WTC11 (cell line): ENCODE results near the gene CACNA2D3. TPM values are rescaled to one million over a fixed set of nuclear protein-coding genes. Genes with fewer than 3 reads are reported as not detected.

Source experiments
- ATAC-seq: fragments of 200-7000 bp; cut with Tn5 transposase; 2 replicates; pipeline ENCODE4 v1.10.0; 2021; ENCODE audit warnings: mild to moderate bottlenecking, moderate library complexity
- CTCF ChIA-PET: fragments of 300-600 bp; sonication (Branson Sonifier 250); formaldehyde crosslinking; loops from one replicate; lab custom pipeline; 2021; ENCODE audit warnings: antibody characterized with exemption; lab: Charles Lee
- POLR2A ChIA-PET: fragments of 350-600 bp; sonication (Branson Sonifier 250); formaldehyde crosslinking; loops from one replicate; lab custom pipeline; 2021; ENCODE audit warnings: antibody characterized with exemption; lab: Charles Lee
- DNase-seq: peaks from one replicate; pipeline ENCODE4 v3.0.0; 2021; ENCODE audit warnings: low spot score
- H3K27ac Mint-ChIP-seq: 2 replicates; pipeline ENCODE4 v1.8.0; 2021; ENCODE audit warnings: mixed read lengths
- H3K27me3 Mint-ChIP-seq: 2 replicates; pipeline ENCODE4 v1.8.0; 2021; ENCODE audit warnings: low read depth, mild to moderate bottlenecking, moderate library complexity, mixed read lengths
- H3K36me3 Mint-ChIP-seq: 2 replicates; pipeline ENCODE4 v1.8.0; 2021; ENCODE audit warnings: mixed read lengths
- H3K4me1 Mint-ChIP-seq: 2 replicates; pipeline ENCODE4 v1.8.0; 2022; ENCODE audit warnings: mixed read lengths
- H3K4me3 Mint-ChIP-seq: 2 replicates; pipeline ENCODE4 v1.8.0; 2021; ENCODE audit warnings: mild to moderate bottlenecking, moderate library complexity, mixed read lengths
- H3K9me3 Mint-ChIP-seq: 2 replicates; pipeline ENCODE4 v1.8.0; 2021; ENCODE audit warnings: mixed read lengths
- CBFB ChIP-seq: sonication (generic); formaldehyde crosslinking; IDR thresholded peaks from 2 replicates; pipeline ENCODE4 v1.8.1; 2022; ENCODE audit warnings: mild to moderate bottlenecking, low read depth, missing genetic modification reagents
- ESRRA ChIP-seq: sonication (generic); formaldehyde crosslinking; IDR thresholded peaks from 2 replicates; pipeline ENCODE4 v1.8.1; 2022; ENCODE audit warnings: mild to moderate bottlenecking, missing genetic modification reagents, borderline replicate concordance
- ETV6 ChIP-seq: sonication (generic); formaldehyde crosslinking; IDR thresholded peaks from 2 replicates; pipeline ENCODE4 v1.8.1; 2022; ENCODE audit warnings: mild to moderate bottlenecking, missing genetic modification reagents
- FOXK1 ChIP-seq: sonication (generic); formaldehyde crosslinking; IDR thresholded peaks from 2 replicates; pipeline ENCODE4 v1.8.0; 2022; ENCODE audit warnings: mild to moderate bottlenecking, moderate library complexity, missing genetic modification reagents
- IRF2 ChIP-seq: sonication (generic); formaldehyde crosslinking; IDR thresholded peaks from 2 replicates; pipeline ENCODE4 v1.8.0; 2022; ENCODE audit warnings: low read depth, missing genetic modification reagents, borderline replicate concordance
- PREB ChIP-seq: sonication (generic); formaldehyde crosslinking; IDR thresholded peaks from 2 replicates; pipeline ENCODE4 v1.8.1; 2022; ENCODE audit warnings: mild to moderate bottlenecking, missing genetic modification reagents, moderate library complexity, borderline replicate concordance
- PRRX2 ChIP-seq: fragments of 250-450 bp; sonication (Bioruptor Pico); IDR thresholded peaks from 2 replicates; pipeline ENCODE4 v1.8.0; 2021; ENCODE audit warnings: mild to moderate bottlenecking
- SMAD4 ChIP-seq: sonication (generic); formaldehyde crosslinking; IDR thresholded peaks from 2 replicates; pipeline ENCODE4 v1.8.0; 2022; ENCODE audit warnings: mild to moderate bottlenecking, missing genetic modification reagents
- SOX15 ChIP-seq: fragments of 250-450 bp; sonication (Bioruptor Pico); IDR thresholded peaks from 2 replicates; pipeline ENCODE4 v1.9.0; 2021; ENCODE audit warnings: mild to moderate bottlenecking
- SP1 ChIP-seq: sonication (generic); formaldehyde crosslinking; conservative IDR thresholded peaks from 2 replicates; pipeline ENCODE4 v1.8.1; 2022; ENCODE audit warnings: missing genetic modification reagents
- ZBTB21 ChIP-seq: sonication (generic); formaldehyde crosslinking; IDR thresholded peaks from 2 replicates; pipeline ENCODE4 v1.8.1; 2023; ENCODE audit warnings: mild to moderate bottlenecking, missing genetic modification reagents, borderline replicate concordance
- ZNF423 ChIP-seq: fragments of 250-450 bp; sonication (Bioruptor Pico); IDR thresholded peaks from 2 replicates; pipeline ENCODE4 v2.1.2; 2022; ENCODE audit warnings: mild to moderate bottlenecking, moderate library complexity
- ZNF671 ChIP-seq: fragments of 250-450 bp; sonication (Bioruptor Pico); IDR thresholded peaks from 2 replicates; pipeline ENCODE4 v1.8.0; 2021; ENCODE audit warnings: mild to moderate bottlenecking
- ZSCAN18 ChIP-seq: fragments of 250-450 bp; sonication (Bioruptor Pico); IDR thresholded peaks from 2 replicates; pipeline ENCODE4 v2.1.2; 2022; ENCODE audit warnings: mild to moderate bottlenecking, moderate library complexity
- total RNA-seq: library from RNA; stranded (reverse); gene quantifications from 3 replicates; pipeline ENCODE4 v1.2.3, GENCODE V29; 2021
- TF ChIP-seq, protein P1 (sequence below): sonication (generic); formaldehyde crosslinking; IDR thresholded peaks from 2 replicates; pipeline ENCODE4 v1.8.0; 2022; ENCODE audit warnings: mild to moderate bottlenecking, missing genetic modification reagents
- TF ChIP-seq, protein P2 (sequence below): fragments of 250-450 bp; sonication (Bioruptor Pico); IDR thresholded peaks from 2 replicates; pipeline ENCODE4 v1.9.0; 2021; ENCODE audit warnings: mild to moderate bottlenecking
- TF ChIP-seq, protein P3 (sequence below): sonication (generic); formaldehyde crosslinking; IDR thresholded peaks from 2 replicates; pipeline ENCODE4 v1.8.0; 2022; ENCODE audit warnings: mild to moderate bottlenecking, missing genetic modification reagents
- TF ChIP-seq, protein P4 (sequence below): sonication (generic); formaldehyde crosslinking; IDR thresholded peaks from 2 replicates; pipeline ENCODE4 v1.8.1; 2023; ENCODE audit warnings: mild to moderate bottlenecking, missing genetic modification reagents, moderate library complexity
- TF ChIP-seq, protein P5 (sequence below): sonication (generic); formaldehyde crosslinking; IDR thresholded peaks from 2 replicates; pipeline ENCODE4 v1.8.0; 2022; ENCODE audit warnings: mild to moderate bottlenecking, missing genetic modification reagents
- TF ChIP-seq, protein P6 (sequence below): sonication (generic); formaldehyde crosslinking; IDR thresholded peaks from 2 replicates; pipeline ENCODE4 v1.8.0; 2023; ENCODE audit warnings: missing genetic modification reagents, mild to moderate bottlenecking, borderline replicate concordance

The CACNA2D3 gene
- total RNA-seq, 1 experiment from 2014 or later, result 5.0 TPM

- no peak for TF ChIP-seq ZSCAN18 (CRISPR knock-in tag)
Observed at GRCh38 chr3:54969652-54970051, 847.3 kb downstream of the CACNA2D3 start (continued).

DNA sequence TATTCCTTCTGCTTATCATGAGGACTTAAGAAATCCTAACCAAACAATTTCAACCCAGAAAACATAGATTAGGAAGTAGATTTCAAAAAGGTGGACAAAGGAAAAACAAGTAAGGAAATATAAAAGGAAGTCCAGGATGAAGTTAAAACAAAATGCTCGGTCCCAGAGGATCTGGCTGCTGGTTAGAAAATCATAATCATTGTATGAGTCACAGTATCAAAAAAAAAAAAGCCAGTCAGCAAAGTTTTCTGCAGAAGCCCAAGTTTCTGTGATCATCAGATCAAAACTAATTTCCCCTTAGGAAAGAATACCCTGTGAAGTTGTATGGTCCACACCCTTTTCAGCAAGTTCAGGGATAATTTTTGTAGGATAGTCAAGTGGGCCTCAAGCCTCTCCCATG is 848.5 kb downstream of the CACNA2D3 start:
- no peak overlapping the region for H3K27ac Mint-ChIP-seq
- H3K9me3 Mint-ChIP-seq, result no peaks in the 10 kb centered on the region
- ATAC-seq (no peak), DNase-seq (no peak)
- H3K36me3 Mint-ChIP-seq, result no peaks in the 10 kb centered on the region
- ChIA-PET CTCF (no interaction called here), POLR2A (no interaction called here)
- TF ChIP-seq ZNF671 (CRISPR knock-in tag), result no peak
- TF ChIP-seq, protein P1, sequence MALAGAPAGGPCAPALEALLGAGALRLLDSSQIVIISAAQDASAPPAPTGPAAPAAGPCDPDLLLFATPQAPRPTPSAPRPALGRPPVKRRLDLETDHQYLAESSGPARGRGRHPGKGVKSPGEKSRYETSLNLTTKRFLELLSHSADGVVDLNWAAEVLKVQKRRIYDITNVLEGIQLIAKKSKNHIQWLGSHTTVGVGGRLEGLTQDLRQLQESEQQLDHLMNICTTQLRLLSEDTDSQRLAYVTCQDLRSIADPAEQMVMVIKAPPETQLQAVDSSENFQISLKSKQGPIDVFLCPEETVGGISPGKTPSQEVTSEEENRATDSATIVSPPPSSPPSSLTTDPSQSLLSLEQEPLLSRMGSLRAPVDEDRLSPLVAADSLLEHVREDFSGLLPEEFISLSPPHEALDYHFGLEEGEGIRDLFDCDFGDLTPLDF (CRISPR knock-in tag), result no peak
- TF ChIP-seq PRRX2 (CRISPR knock-in tag), result no peak
- TF ChIP-seq, protein P2, sequence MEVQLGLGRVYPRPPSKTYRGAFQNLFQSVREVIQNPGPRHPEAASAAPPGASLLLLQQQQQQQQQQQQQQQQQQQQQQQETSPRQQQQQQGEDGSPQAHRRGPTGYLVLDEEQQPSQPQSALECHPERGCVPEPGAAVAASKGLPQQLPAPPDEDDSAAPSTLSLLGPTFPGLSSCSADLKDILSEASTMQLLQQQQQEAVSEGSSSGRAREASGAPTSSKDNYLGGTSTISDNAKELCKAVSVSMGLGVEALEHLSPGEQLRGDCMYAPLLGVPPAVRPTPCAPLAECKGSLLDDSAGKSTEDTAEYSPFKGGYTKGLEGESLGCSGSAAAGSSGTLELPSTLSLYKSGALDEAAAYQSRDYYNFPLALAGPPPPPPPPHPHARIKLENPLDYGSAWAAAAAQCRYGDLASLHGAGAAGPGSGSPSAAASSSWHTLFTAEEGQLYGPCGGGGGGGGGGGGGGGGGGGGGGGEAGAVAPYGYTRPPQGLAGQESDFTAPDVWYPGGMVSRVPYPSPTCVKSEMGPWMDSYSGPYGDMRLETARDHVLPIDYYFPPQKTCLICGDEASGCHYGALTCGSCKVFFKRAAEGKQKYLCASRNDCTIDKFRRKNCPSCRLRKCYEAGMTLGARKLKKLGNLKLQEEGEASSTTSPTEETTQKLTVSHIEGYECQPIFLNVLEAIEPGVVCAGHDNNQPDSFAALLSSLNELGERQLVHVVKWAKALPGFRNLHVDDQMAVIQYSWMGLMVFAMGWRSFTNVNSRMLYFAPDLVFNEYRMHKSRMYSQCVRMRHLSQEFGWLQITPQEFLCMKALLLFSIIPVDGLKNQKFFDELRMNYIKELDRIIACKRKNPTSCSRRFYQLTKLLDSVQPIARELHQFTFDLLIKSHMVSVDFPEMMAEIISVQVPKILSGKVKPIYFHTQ, result no peak
- TF ChIP-seq PREB, result no peak
- TF ChIP-seq IRF2 (CRISPR knock-in tag), result no peak
- TF ChIP-seq ESRRA (CRISPR knock-in tag), result no peak
- no peak for TF ChIP-seq SP1
- TF ChIP-seq, protein P3, sequence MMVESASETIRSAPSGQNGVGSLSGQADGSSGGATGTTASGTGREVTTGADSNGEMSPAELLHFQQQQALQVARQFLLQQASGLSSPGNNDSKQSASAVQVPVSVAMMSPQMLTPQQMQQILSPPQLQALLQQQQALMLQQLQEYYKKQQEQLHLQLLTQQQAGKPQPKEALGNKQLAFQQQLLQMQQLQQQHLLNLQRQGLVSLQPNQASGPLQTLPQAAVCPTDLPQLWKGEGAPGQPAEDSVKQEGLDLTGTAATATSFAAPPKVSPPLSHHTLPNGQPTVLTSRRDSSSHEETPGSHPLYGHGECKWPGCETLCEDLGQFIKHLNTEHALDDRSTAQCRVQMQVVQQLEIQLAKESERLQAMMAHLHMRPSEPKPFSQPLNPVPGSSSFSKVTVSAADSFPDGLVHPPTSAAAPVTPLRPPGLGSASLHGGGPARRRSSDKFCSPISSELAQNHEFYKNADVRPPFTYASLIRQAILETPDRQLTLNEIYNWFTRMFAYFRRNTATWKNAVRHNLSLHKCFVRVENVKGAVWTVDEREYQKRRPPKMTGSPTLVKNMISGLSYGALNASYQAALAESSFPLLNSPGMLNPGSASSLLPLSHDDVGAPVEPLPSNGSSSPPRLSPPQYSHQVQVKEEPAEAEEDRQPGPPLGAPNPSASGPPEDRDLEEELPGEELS (CRISPR knock-in tag), result no peak
- TF ChIP-seq ETV6 (CRISPR knock-in tag), result no peak
- no peak overlapping the region for H3K4me3 Mint-ChIP-seq
- no peaks in the 10 kb centered on the region for H3K27me3 Mint-ChIP-seq
- peaks cover 15% of the 10 kb centered on the region for H3K4me1 Mint-ChIP-seq

DNA sequence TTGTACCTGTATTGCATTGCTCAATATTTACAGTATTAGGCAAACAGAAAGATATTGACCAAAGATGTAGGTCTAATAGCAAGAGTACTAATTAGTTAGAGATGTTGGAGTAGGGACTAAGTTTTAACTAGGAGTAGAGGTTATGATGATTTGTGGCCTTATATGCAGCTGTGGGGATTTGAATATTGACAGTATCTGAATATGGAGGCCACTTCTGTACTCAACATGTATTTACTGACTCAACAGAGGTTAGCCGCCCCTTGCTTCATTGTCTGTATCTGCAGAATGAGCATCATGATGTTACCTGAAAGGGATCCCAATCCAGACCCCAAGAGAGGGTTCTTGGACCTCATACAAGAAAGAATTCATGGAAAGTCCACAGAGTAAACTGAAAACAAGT is 855.1 kb downstream of the CACNA2D3 start:
- no peaks in the 10 kb centered on the region for H3K27me3 Mint-ChIP-seq
- ChIA-PET CTCF (no interaction called here), POLR2A (no interaction called here)
- no peak for ATAC-seq
- H3K27ac Mint-ChIP-seq, result no peak overlapping the region
- peaks cover 23% of the 10 kb centered on the region for H3K9me3 Mint-ChIP-seq
- H3K4me1 Mint-ChIP-seq, result no peaks in the 10 kb centered on the region
- H3K4me3 Mint-ChIP-seq, result no peak overlapping the region
- DNase-seq, result no peak
- peaks cover 13% of the 10 kb centered on the region for H3K36me3 Mint-ChIP-seq
- TF ChIP-seq ZBTB21 (CRISPR knock-in tag), result no peak
- TF ChIP-seq, protein P4, sequence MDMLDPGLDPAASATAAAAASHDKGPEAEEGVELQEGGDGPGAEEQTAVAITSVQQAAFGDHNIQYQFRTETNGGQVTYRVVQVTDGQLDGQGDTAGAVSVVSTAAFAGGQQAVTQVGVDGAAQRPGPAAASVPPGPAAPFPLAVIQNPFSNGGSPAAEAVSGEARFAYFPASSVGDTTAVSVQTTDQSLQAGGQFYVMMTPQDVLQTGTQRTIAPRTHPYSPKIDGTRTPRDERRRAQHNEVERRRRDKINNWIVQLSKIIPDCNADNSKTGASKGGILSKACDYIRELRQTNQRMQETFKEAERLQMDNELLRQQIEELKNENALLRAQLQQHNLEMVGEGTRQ (CRISPR knock-in tag), result no peak
- TF ChIP-seq, protein P5, sequence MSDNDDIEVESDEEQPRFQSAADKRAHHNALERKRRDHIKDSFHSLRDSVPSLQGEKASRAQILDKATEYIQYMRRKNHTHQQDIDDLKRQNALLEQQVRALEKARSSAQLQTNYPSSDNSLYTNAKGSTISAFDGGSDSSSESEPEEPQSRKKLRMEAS (CRISPR knock-in tag), result no peak
- no peak for TF ChIP-seq FOXK1 (CRISPR knock-in tag)
- no peak for TF ChIP-seq CBFB (CRISPR knock-in tag)
- TF ChIP-seq SP1, result no peak
- no peak for TF ChIP-seq ZNF423 (CRISPR knock-in tag)
- TF ChIP-seq PRRX2 (CRISPR knock-in tag), result no peak
- no peak for TF ChIP-seq SMAD4 (CRISPR knock-in tag)
- no peak for TF ChIP-seq SOX15 (CRISPR knock-in tag)
- no peak for TF ChIP-seq ETV6 (CRISPR knock-in tag)
- TF ChIP-seq, protein P6, sequence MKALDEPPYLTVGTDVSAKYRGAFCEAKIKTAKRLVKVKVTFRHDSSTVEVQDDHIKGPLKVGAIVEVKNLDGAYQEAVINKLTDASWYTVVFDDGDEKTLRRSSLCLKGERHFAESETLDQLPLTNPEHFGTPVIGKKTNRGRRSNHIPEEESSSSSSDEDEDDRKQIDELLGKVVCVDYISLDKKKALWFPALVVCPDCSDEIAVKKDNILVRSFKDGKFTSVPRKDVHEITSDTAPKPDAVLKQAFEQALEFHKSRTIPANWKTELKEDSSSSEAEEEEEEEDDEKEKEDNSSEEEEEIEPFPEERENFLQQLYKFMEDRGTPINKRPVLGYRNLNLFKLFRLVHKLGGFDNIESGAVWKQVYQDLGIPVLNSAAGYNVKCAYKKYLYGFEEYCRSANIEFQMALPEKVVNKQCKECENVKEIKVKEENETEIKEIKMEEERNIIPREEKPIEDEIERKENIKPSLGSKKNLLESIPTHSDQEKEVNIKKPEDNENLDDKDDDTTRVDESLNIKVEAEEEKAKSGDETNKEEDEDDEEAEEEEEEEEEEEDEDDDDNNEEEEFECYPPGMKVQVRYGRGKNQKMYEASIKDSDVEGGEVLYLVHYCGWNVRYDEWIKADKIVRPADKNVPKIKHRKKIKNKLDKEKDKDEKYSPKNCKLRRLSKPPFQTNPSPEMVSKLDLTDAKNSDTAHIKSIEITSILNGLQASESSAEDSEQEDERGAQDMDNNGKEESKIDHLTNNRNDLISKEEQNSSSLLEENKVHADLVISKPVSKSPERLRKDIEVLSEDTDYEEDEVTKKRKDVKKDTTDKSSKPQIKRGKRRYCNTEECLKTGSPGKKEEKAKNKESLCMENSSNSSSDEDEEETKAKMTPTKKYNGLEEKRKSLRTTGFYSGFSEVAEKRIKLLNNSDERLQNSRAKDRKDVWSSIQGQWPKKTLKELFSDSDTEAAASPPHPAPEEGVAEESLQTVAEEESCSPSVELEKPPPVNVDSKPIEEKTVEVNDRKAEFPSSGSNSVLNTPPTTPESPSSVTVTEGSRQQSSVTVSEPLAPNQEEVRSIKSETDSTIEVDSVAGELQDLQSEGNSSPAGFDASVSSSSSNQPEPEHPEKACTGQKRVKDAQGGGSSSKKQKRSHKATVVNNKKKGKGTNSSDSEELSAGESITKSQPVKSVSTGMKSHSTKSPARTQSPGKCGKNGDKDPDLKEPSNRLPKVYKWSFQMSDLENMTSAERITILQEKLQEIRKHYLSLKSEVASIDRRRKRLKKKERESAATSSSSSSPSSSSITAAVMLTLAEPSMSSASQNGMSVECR (CRISPR knock-in tag), result no peak
